IPS-20b (cell line): Measurements from ENCODE around the gene IFNL1.

ENCODE experiments used
- H3K27ac ChIP-seq: one replicate; pipeline ENCODE4 v1.5.1; 2013; ENCODE audit warnings: low read length
- H3K27me3 ChIP-seq: 2 replicates; pipeline ENCODE4 v1.6.1; 2013; ENCODE audit warnings: mild to moderate bottlenecking, low read length, inconsistent platforms; ENCODE audit not compliant: insufficient read depth
- H3K36me3 ChIP-seq: 2 replicates; pipeline ENCODE4 v1.6.1; 2013; ENCODE audit warnings: low read depth, mild to moderate bottlenecking, inconsistent platforms, low read length, moderate library complexity; ENCODE audit not compliant: insufficient read depth
- H3K4me1 ChIP-seq: 2 replicates; pipeline ENCODE4 v1.6.1; 2013; ENCODE audit warnings: mild to moderate bottlenecking, control low read depth, inconsistent platforms, low read length, moderate library complexity; ENCODE audit not compliant: insufficient read depth
- H3K4me3 ChIP-seq: 2 replicates; pipeline ENCODE4 v1.5.1; 2013; ENCODE audit warnings: mild to moderate bottlenecking, low read length, inconsistent platforms
- H3K9ac ChIP-seq: 2 replicates; pipeline ENCODE4 v1.6.1; 2013; ENCODE audit warnings: low read depth, mild to moderate bottlenecking, inconsistent platforms, low read length, moderate library complexity
- H3K9me3 ChIP-seq: 2 replicates; pipeline ENCODE4 v1.6.1; 2013; ENCODE audit warnings: mild to moderate bottlenecking, low read depth, low read length, inconsistent platforms; ENCODE audit not compliant: insufficient read depth

IFNL1 gene

GRCh38 chr19:39316627-39317321 lies 20.6 kb downstream of the IFNL1 start:
- Histone ChIP-seq H3K4me3 (no peak overlapping the region), H3K27me3 (peaks cover 26% of the 10 kb centered on the region), H3K36me3 (no peaks in the 10 kb centered on the region), H3K9me3 (no peaks in the 10 kb centered on the region), H3K27ac (no peak overlapping the region), H3K9ac (no peak overlapping the region), H3K4me1 (no peaks in the 10 kb centered on the region)

GRCh38 chr19:39317476-39317875 lies 21.3 kb downstream of the IFNL1 start:
- Histone ChIP-seq H3K4me3 (no peak overlapping the region), H3K27ac (no peak overlapping the region)

GRCh38 chr19:39318071-39318470 lies 21.9 kb downstream of the IFNL1 start:
- Histone ChIP-seq H3K27ac (no peak overlapping the region), H3K4me1 (no peaks in the 10 kb centered on the region), H3K27me3 (peaks cover 29% of the 10 kb centered on the region), H3K36me3 (no peaks in the 10 kb centered on the region), H3K9ac (no peak overlapping the region), H3K4me3 (no peak overlapping the region), H3K9me3 (no peaks in the 10 kb centered on the region)

More at GRCh38 chr19:39317476-39317875, 21.3 kb downstream of the IFNL1 start:
- no peak overlapping the region for H3K9ac ChIP-seq
- H3K36me3 ChIP-seq, result no peaks in the 10 kb centered on the region
- H3K27me3 ChIP-seq, result peaks cover 29% of the 10 kb centered on the region
- no peaks in the 10 kb centered on the region for H3K4me1 ChIP-seq
- H3K9me3 ChIP-seq, result no peaks in the 10 kb centered on the region

- H3K9me3 ChIP-seq, result no peaks in the 10 kb centered on the region
- peaks cover 29% of the 10 kb centered on the region for H3K27me3 ChIP-seq
- H3K4me3 ChIP-seq, result no peak overlapping the region
- no peaks in the 10 kb centered on the region for H3K36me3 ChIP-seq
- H3K9ac ChIP-seq, result no peak overlapping the region
- no peaks in the 10 kb centered on the region for H3K4me1 ChIP-seq
- H3K27ac ChIP-seq, result no peak overlapping the region
Measured at GRCh38 chr19:39318690-39319089, 22.5 kb downstream of the IFNL1 start.

- Histone ChIP-seq H3K9ac (no peak overlapping the region), H3K36me3 (no peaks in the 10 kb centered on the region), H3K4me1 (no peaks in the 10 kb centered on the region), H3K27ac (no peak overlapping the region), H3K27me3 (peaks cover 29% of the 10 kb centered on the region), H3K4me3 (peak overlapping the region; percentile 83; the same call in 1 of the 2 replicates), H3K9me3 (no peaks in the 10 kb centered on the region)
Measured at GRCh38 chr19:39319098-39319891, 23.1 kb downstream of the IFNL1 start.

- peak overlapping the region; percentile 83 for H3K4me3 ChIP-seq
- H3K27ac ChIP-seq, result no peak overlapping the region
- H3K9ac ChIP-seq, result peak overlapping the region; percentile 61; the same call in 1 of the 2 replicates
Measured at GRCh38 chr19:39319892-39320248, 23.7 kb downstream of the IFNL1 start.

GRCh38 chr19:39321117-39321831 lies 25.1 kb downstream of the IFNL1 start:
- Histone ChIP-seq H3K27ac (no peak overlapping the region), H3K9ac (no peak overlapping the region), H3K27me3 (peaks cover 29% of the 10 kb centered on the region), H3K36me3 (no peaks in the 10 kb centered on the region), H3K4me3 (peak overlapping the region; percentile 46; the same call in 1 of the 2 replicates), H3K9me3 (no peaks in the 10 kb centered on the region), H3K4me1 (no peaks in the 10 kb centered on the region)

More at GRCh38 chr19:39319892-39320248, 23.7 kb downstream of the IFNL1 start:
- H3K27me3 ChIP-seq, result peaks cover 29% of the 10 kb centered on the region
- no peaks in the 10 kb centered on the region for H3K9me3 ChIP-seq
- no peaks in the 10 kb centered on the region for H3K36me3 ChIP-seq
- H3K4me1 ChIP-seq, result no peaks in the 10 kb centered on the region

GRCh38 chr19:39321832-39322176 lies 25.6 kb downstream of the IFNL1 start:
- Histone ChIP-seq H3K9me3 (no peaks in the 10 kb centered on the region), H3K27ac (no peak overlapping the region), H3K9ac (no peak overlapping the region), H3K4me3 (no peak overlapping the region), H3K27me3 (peaks cover 29% of the 10 kb centered on the region), H3K36me3 (no peaks in the 10 kb centered on the region), H3K4me1 (no peaks in the 10 kb centered on the region)

GRCh38 chr19:39324242-39324842 lies 28.1 kb downstream of the IFNL1 start:
- Histone ChIP-seq H3K27me3 (peaks cover 20% of the 10 kb centered on the region), H3K4me3 (no peak overlapping the region), H3K4me1 (peaks cover 5% of the 10 kb centered on the region; the same call in 1 of the 2 replicates), H3K9ac (no peak overlapping the region), H3K9me3 (no peaks in the 10 kb centered on the region), H3K36me3 (no peaks in the 10 kb centered on the region), H3K27ac (no peak overlapping the region)

GRCh38 chr19:39325778-39326665 lies 29.8 kb downstream of the IFNL1 start:
- no peak overlapping the region for H3K4me3 ChIP-seq
- H3K9me3 ChIP-seq, result no peaks in the 10 kb centered on the region
- peaks cover 10% of the 10 kb centered on the region for H3K27me3 ChIP-seq
- peaks cover 5% of the 10 kb centered on the region; the same call in 1 of the 2 replicates for H3K4me1 ChIP-seq
- H3K9ac ChIP-seq, result no peak overlapping the region
- H3K27ac ChIP-seq, result no peak overlapping the region
- no peaks in the 10 kb centered on the region for H3K36me3 ChIP-seq
